ENCODE results near the gene FFAR4. TPM values are rescaled to one million over a fixed set of nuclear protein-coding genes. Genes with fewer than 3 reads are reported as not detected.
"Not testable (repeated sequence)": the region's sequence is repeated elsewhere in the genome, so short reads cannot be mapped to it uniquely, and the experiment has no call there.

Gene FFAR4
- not detected for polyA plus RNA-seq (ENCODE audit: low read depth in 6 of 6)

- Mint-ChIP-seq H3K27ac (no peak within 1 kb of the TSS), H3K4me1 (peaks cover 0 to 9% (median 7%) of the 10 kb centered on the region in 3 donors), H3K27me3 (peaks cover 56 to 74% (median 62%) of the 10 kb centered on the region in 3 donors), H3K36me3 (no peaks in the 10 kb centered on the region), H3K4me3 (peak within 1 kb of the TSS in 1 of 8 donors; percentile 56), H3K9me3 (no peaks in the 10 kb centered on the region)
- ATAC-seq (ENCODE audit: low read depth in 2 of 2) (no peak), DNase-seq (no peak)
Measured at GRCh38 chr10:93566435-93567276, at the start of gene FFAR4. FFAR4 (plus strand) TSS chr10:93566665; CDS start chr10:93566721, 56 bp downstream.

GRCh38 chr10:93518531-93518930 is 47.9 kb upstream of the FFAR4 start:
- no peaks in the 10 kb centered on the region for H3K27me3 Mint-ChIP-seq
- H3K9me3 Mint-ChIP-seq: no peaks in the 10 kb centered on the region
- no peak overlapping the region for H3K27ac Mint-ChIP-seq
- no peak for DNase-seq
- no peaks in the 10 kb centered on the region for H3K36me3 Mint-ChIP-seq
- no peak for ATAC-seq (ENCODE audit: low read depth in 2 of 2)
- H3K4me1 Mint-ChIP-seq: peaks cover 4 to 10% (median 4%) of the 10 kb centered on the region in 3 donors
- no peak overlapping the region for H3K4me3 Mint-ChIP-seq

GRCh38 chr10:93535293-93535692 is 31.2 kb upstream of the FFAR4 start:
- Mint-ChIP-seq H3K4me1 (no peaks in the 10 kb centered on the region), H3K4me3 (no peak overlapping the region), H3K27ac (no peak overlapping the region), H3K27me3 (peaks cover 15 to 40% (median 22%) of the 10 kb centered on the region in 3 donors), H3K9me3 (peaks cover 0 to 2% (median 0%) of the 10 kb centered on the region in 7 donors), H3K36me3 (no peaks in the 10 kb centered on the region)
- no peak for DNase-seq
- no peak for ATAC-seq (ENCODE audit: low read depth in 2 of 2)

- peaks cover 18 to 34% (median 25%) of the 10 kb centered on the region in 3 donors for H3K27me3 Mint-ChIP-seq
- not testable (repeated sequence) for H3K4me3 Mint-ChIP-seq; H3K4me1 Mint-ChIP-seq; H3K27ac Mint-ChIP-seq; ATAC-seq (ENCODE audit: low read depth in 2 of 2); DNase-seq; H3K9me3 Mint-ChIP-seq; H3K36me3 Mint-ChIP-seq
Measured at GRCh38 chr10:93540871-93541270, 25.6 kb upstream of the FFAR4 start.

- Mint-ChIP-seq H3K9me3 (peaks cover 0 to 6% (median 0%) of the 10 kb centered on the region in 7 donors), H3K27me3 (peaks cover 10 to 28% (median 25%) of the 10 kb centered on the region in 3 donors), H3K4me3 (no peak overlapping the region), H3K36me3 (no peaks in the 10 kb centered on the region), H3K4me1 (peaks cover 0 to 2% (median 0%) of the 10 kb centered on the region in 3 donors), H3K27ac (no peak overlapping the region)
- DNase-seq (no peak), ATAC-seq (ENCODE audit: low read depth in 2 of 2) (no peak)
Measured at GRCh38 chr10:93541402-93542357, 24.8 kb upstream of the FFAR4 start.

GRCh38 chr10:93542358-93542791 is 24.1 kb upstream of the FFAR4 start:
- Mint-ChIP-seq H3K27ac (no peak overlapping the region), H3K4me1 (peaks cover 0 to 2% (median 0%) of the 10 kb centered on the region in 3 donors), H3K4me3 (no peak overlapping the region), H3K9me3 (peaks cover 0 to 6% (median 0%) of the 10 kb centered on the region in 7 donors), H3K27me3 (peaks cover 14 to 27% (median 23%) of the 10 kb centered on the region in 3 donors), H3K36me3 (no peaks in the 10 kb centered on the region)
- ATAC-seq (ENCODE audit: low read depth in 2 of 2) (no peak), DNase-seq (no peak)

GRCh38 chr10:93546995-93547394 is 19.5 kb upstream of the FFAR4 start:
- not testable (repeated sequence) for H3K4me3 Mint-ChIP-seq; H3K36me3 Mint-ChIP-seq; ATAC-seq (ENCODE audit: low read depth in 2 of 2); H3K4me1 Mint-ChIP-seq; H3K27ac Mint-ChIP-seq; H3K9me3 Mint-ChIP-seq; DNase-seq
- peaks cover 8 to 15% (median 10%) of the 10 kb centered on the region in 3 donors for H3K27me3 Mint-ChIP-seq

- no peak overlapping the region for H3K4me3 Mint-ChIP-seq
- no peak for ATAC-seq (ENCODE audit: low read depth in 2 of 2)
- no peaks in the 10 kb centered on the region for H3K9me3 Mint-ChIP-seq
- H3K27ac Mint-ChIP-seq: no peak overlapping the region
- no peak for DNase-seq
- H3K27me3 Mint-ChIP-seq: peaks cover 8 to 16% (median 10%) of the 10 kb centered on the region in 3 donors
- H3K4me1 Mint-ChIP-seq: peaks cover 0 to under 1% (median 0%) of the 10 kb centered on the region in 3 donors
- H3K36me3 Mint-ChIP-seq: no peaks in the 10 kb centered on the region
Measured at GRCh38 chr10:93547522-93547921, 18.9 kb upstream of the FFAR4 start.

GRCh38 chr10:93548376-93549071 is 17.9 kb upstream of the FFAR4 start:
- Mint-ChIP-seq H3K4me3 (no peak overlapping the region), H3K27me3 (peaks cover 8 to 13% (median 10%) of the 10 kb centered on the region in 3 donors), H3K27ac (peak overlapping the region in 1 of 6 donors; percentile 5), H3K36me3 (no peaks in the 10 kb centered on the region), H3K9me3 (no peaks in the 10 kb centered on the region), H3K4me1 (no peaks in the 10 kb centered on the region)
- DNase-seq (no peak), ATAC-seq (ENCODE audit: low read depth in 2 of 2) (no peak)

- DNase-seq (no peak), ATAC-seq (ENCODE audit: low read depth in 2 of 2) (no peak)
Measured at GRCh38 chr10:93550606-93551005, 15.9 kb upstream of the FFAR4 start.

GRCh38 chr10:93552780-93553179 is 13.7 kb upstream of the FFAR4 start:
- Mint-ChIP-seq H3K27me3 (peaks cover 8 to 16% (median 9%) of the 10 kb centered on the region in 3 donors), H3K36me3 (no peaks in the 10 kb centered on the region), H3K4me1 (peaks cover 0 to 6% (median 0%) of the 10 kb centered on the region in 3 donors), H3K9me3 (no peaks in the 10 kb centered on the region), H3K4me3 (peak overlapping the region in 1 of 8 donors; percentile 8), H3K27ac (peak overlapping the region in 1 of 6 donors; percentile 96)
- DNase-seq: no peak
- no peak for ATAC-seq (ENCODE audit: low read depth in 2 of 2)

More at GRCh38 chr10:93550606-93551005, 15.9 kb upstream of the FFAR4 start:
- H3K4me1 Mint-ChIP-seq: peaks cover 0 to 6% (median 0%) of the 10 kb centered on the region in 3 donors
- H3K27ac Mint-ChIP-seq: no peak overlapping the region
- no peaks in the 10 kb centered on the region for H3K9me3 Mint-ChIP-seq
- peaks cover 8 to 23% (median 16%) of the 10 kb centered on the region in 3 donors for H3K27me3 Mint-ChIP-seq
- no peak overlapping the region for H3K4me3 Mint-ChIP-seq
- H3K36me3 Mint-ChIP-seq: no peaks in the 10 kb centered on the region

GRCh38 chr10:93553482-93554315 is 12.8 kb upstream of the FFAR4 start:
- DNase-seq: no peak
- Mint-ChIP-seq H3K27ac (peak overlapping the region in 1 of 6 donors; percentile 2), H3K4me1 (peaks cover 0 to 6% (median 0%) of the 10 kb centered on the region in 3 donors), H3K9me3 (no peaks in the 10 kb centered on the region), H3K4me3 (no peak overlapping the region), H3K27me3 (peaks cover 14% of the 10 kb centered on the region in 3 donors), H3K36me3 (no peaks in the 10 kb centered on the region)
- no peak for ATAC-seq (ENCODE audit: low read depth in 2 of 2)
